H1 (cell line): Measurements from ENCODE around the gene GNAS. TPM values are rescaled to one million over a fixed set of nuclear protein-coding genes. Genes with fewer than 3 reads are reported as not detected.

Experiments
- CTCF ChIA-PET: fragments of 300-600 bp; sonication (Branson Sonifier 250); formaldehyde crosslinking; loops from one replicate; lab custom pipeline; 2021; ENCODE audit not compliant: partially characterized antibody; lab: Charles Lee
- POLR2A ChIA-PET: fragments of 300-600 bp; sonication (Branson Sonifier 250); formaldehyde crosslinking; loops from one replicate; lab custom pipeline; 2021; ENCODE audit warnings: inconsistent platforms; ENCODE audit not compliant: partially characterized antibody; lab: Charles Lee
- DNase-seq, 2 experiments: peaks; one replicate each; pipeline versions ENCODE4 v3.0.0 to v3.0.0-alpha.2; 2010 to 2022; ENCODE audit warnings: low spot score in 2 of 2, low read depth in 1 of 2, mixed read lengths in 1 of 2
- FAIRE-seq: peaks from 2 replicates; lab custom pipeline; 2011; peaks lifted over from hg19 to GRCh38; lab: Jason Lieb, UNC
- H2AFZ ChIP-seq: 2 replicates; pipeline ENCODE4 v1.8.1; 2012; ENCODE audit warnings: low read length, inconsistent platforms
- H2AK5ac ChIP-seq: 2 replicates; pipeline ENCODE4 v1.6.1; 2013; ENCODE audit warnings: low read depth, low read length
- H2BK120ac ChIP-seq: replicated peaks from 2 replicates; pipeline ENCODE3; 2013; ENCODE audit warnings: low read depth, low read length, inconsistent platforms
- H2BK12ac ChIP-seq: 2 replicates; pipeline ENCODE4 v1.6.1; 2013; ENCODE audit warnings: low read depth, low read length
- H2BK15ac ChIP-seq: 2 replicates; pipeline ENCODE4 v1.6.1; 2013; ENCODE audit warnings: low read length
- H2BK20ac ChIP-seq: 2 replicates; pipeline ENCODE4 v1.6.1; 2013; ENCODE audit warnings: low read length
- H2BK5ac ChIP-seq: 2 replicates; pipeline ENCODE4 v1.6.1; 2013; ENCODE audit warnings: low read depth, low read length
- H3K14ac ChIP-seq: 2 replicates; pipeline ENCODE4 v1.6.1; 2013; ENCODE audit warnings: inconsistent platforms; ENCODE audit not compliant: insufficient read length
- H3K18ac ChIP-seq: 2 replicates; pipeline ENCODE4 v1.6.1; 2013; ENCODE audit warnings: low read length; ENCODE audit errors: extremely low read depth
- H3K23ac ChIP-seq: 2 replicates; pipeline ENCODE4 v1.6.1; 2013; ENCODE audit warnings: inconsistent platforms; ENCODE audit not compliant: insufficient read length
- H3K23me2 ChIP-seq: 2 replicates; pipeline ENCODE4 v1.6.1; 2013; ENCODE audit warnings: low read depth, low read length
- H3K27ac ChIP-seq: 2 replicates; pipeline ENCODE4 v1.6.1; 2011; ENCODE audit warnings: low read depth, low read length, inconsistent platforms
- H3K27me3 ChIP-seq, 4 experiments: replicated peaks in 1 of 4; 1 replicate in 1 of 4; 2 replicates in 3 of 4; pipeline versions ENCODE4 v1.6.1 to v1.8.1; 2011 to 2013; ENCODE audit warnings: low read length in 3 of 4, mild to moderate bottlenecking in 3 of 4, inconsistent platforms in 2 of 4, mixed read lengths in 2 of 4, moderate library complexity in 1 of 4; ENCODE audit not compliant: control insufficient read depth in 3 of 4, insufficient read depth in 3 of 4; ENCODE audit errors: extremely low read depth in 1 of 4
- H3K36me3 ChIP-seq, 4 experiments: 2 replicates each; pipeline versions ENCODE4 v1.6.1 to v1.8.1; 2011 to 2013; ENCODE audit warnings: mild to moderate bottlenecking in 4 of 4, low read length in 3 of 4, moderate library complexity in 2 of 4, control low read depth in 1 of 4, inconsistent platforms in 1 of 4; ENCODE audit not compliant: insufficient read depth in 4 of 4, control insufficient read depth in 2 of 4
- H3K4ac ChIP-seq: replicated peaks from 2 replicates; pipeline ENCODE3; 2013; ENCODE audit warnings: low read length, low read depth, mixed read lengths, inconsistent platforms; ENCODE audit not compliant: insufficient read length
- H3K4me1 ChIP-seq, 4 experiments: replicated peaks in 1 of 4; 1 replicate in 1 of 4; 2 replicates in 3 of 4; pipeline versions ENCODE4 v1.6.1 to v1.8.1; 2011 to 2013; ENCODE audit warnings: low read length in 3 of 4, inconsistent platforms in 2 of 4, mixed read lengths in 1 of 4; ENCODE audit not compliant: insufficient read depth in 4 of 4, control insufficient read depth in 3 of 4
- H3K4me2 ChIP-seq, 2 experiments: 2 replicates each; pipeline versions ENCODE4 v1.6.1 to v1.8.1; 2011 to 2013; ENCODE audit warnings: low read depth in 2 of 2, low read length in 2 of 2, control low read depth in 1 of 2, inconsistent platforms in 1 of 2, mild to moderate bottlenecking in 1 of 2; ENCODE audit not compliant: insufficient read depth in 1 of 2
- H3K4me3 ChIP-seq, 4 experiments: fragments of 200-600, 300-600 bp in 1 of 4; sonication (generic), shearing (Covaris generic), sonication (Bioruptor Twin) in 1 of 4; 2 replicates each; pipeline versions ENCODE4 v1.5.1 to v1.8.1; 2011 to 2016; ENCODE audit warnings: low read length in 4 of 4, low read depth in 3 of 4, control low read depth in 2 of 4, inconsistent platforms in 2 of 4, mild to moderate bottlenecking in 2 of 4, mixed read lengths in 1 of 4, moderate library complexity in 1 of 4; ENCODE audit not compliant: insufficient read depth in 2 of 4; ENCODE audit errors: extremely low read depth in 1 of 4
- H3K56ac ChIP-seq: replicated peaks from 2 replicates; pipeline ENCODE3; 2013; ENCODE audit warnings: low read depth, mild to moderate bottlenecking, mixed read lengths, low read length, inconsistent platforms; ENCODE audit not compliant: insufficient read length
- H3K79me1 ChIP-seq: 2 replicates; pipeline ENCODE4 v1.6.1; 2013; ENCODE audit warnings: low read depth, low read length, control low read depth
- H3K79me2 ChIP-seq, 2 experiments: 2 replicates each; pipeline versions ENCODE4 v1.6.1 to v1.8.1; 2012 to 2013; ENCODE audit warnings: low read length in 2 of 2, mild to moderate bottlenecking in 2 of 2, inconsistent platforms in 1 of 2; ENCODE audit not compliant: insufficient read depth in 2 of 2, control insufficient read depth in 1 of 2
- H3K9ac ChIP-seq, 4 experiments: replicated peaks in 1 of 4; 1 replicate in 1 of 4; 2 replicates in 3 of 4; pipeline versions ENCODE4 v1.6.1 to v1.8.1; 2011 to 2013; ENCODE audit warnings: low read depth in 3 of 4, low read length in 3 of 4, control low read depth in 2 of 4, mild to moderate bottlenecking in 2 of 4, moderate library complexity in 2 of 4, inconsistent platforms in 1 of 4; ENCODE audit errors: extremely low read depth in 1 of 4
- H3K9me3 ChIP-seq, 2 experiments: 2 replicates each; pipeline versions ENCODE4 v1.6.1 to v1.8.1; 2012 to 2013; ENCODE audit warnings: mild to moderate bottlenecking in 2 of 2, moderate library complexity in 2 of 2, control low read depth in 1 of 2, inconsistent platforms in 1 of 2, low read depth in 1 of 2, low read length in 1 of 2, mixed read lengths in 1 of 2; ENCODE audit not compliant: insufficient read depth in 2 of 2
- H4K20me1 ChIP-seq, 2 experiments: replicated peaks in 1 of 2; 2 replicates each; pipeline versions ENCODE3 to v1.8.1; 2011 to 2013; ENCODE audit warnings: inconsistent platforms in 2 of 2, low read length in 2 of 2, mild to moderate bottlenecking in 1 of 2; ENCODE audit not compliant: insufficient read depth in 2 of 2, control insufficient read depth in 1 of 2
- H4K5ac ChIP-seq: 2 replicates; pipeline ENCODE4 v1.6.1; 2013; ENCODE audit warnings: low read length, low read depth, mixed read lengths, inconsistent platforms; ENCODE audit not compliant: insufficient read length
- H4K8ac ChIP-seq: 2 replicates; pipeline ENCODE4 v1.8.0; 2013; ENCODE audit warnings: mild to moderate bottlenecking, moderate library complexity, low read length, inconsistent platforms; ENCODE audit not compliant: insufficient read depth; ENCODE audit errors: extremely low read depth
- H4K91ac ChIP-seq: replicated peaks from 2 replicates; pipeline ENCODE3; 2013; ENCODE audit warnings: low read length, mixed read lengths, inconsistent platforms; ENCODE audit not compliant: insufficient read length
- BCL11A ChIP-seq, 2 experiments: IDR thresholded peaks; one replicate each; pipeline ENCODE4 v1.6.1; 2011; ENCODE audit warnings: low read depth in 2 of 2, low read length in 2 of 2, mild to moderate bottlenecking in 2 of 2
- CHD2 ChIP-seq: IDR thresholded peaks from 2 replicates; pipeline ENCODE4 v1.6.1; 2012; ENCODE audit warnings: low read length, improper control_type of control experiment
- EGR1 ChIP-seq: IDR thresholded peaks from 2 replicates; pipeline ENCODE4 v1.6.1; 2011; ENCODE audit warnings: low read depth, low read length, borderline replicate concordance
- EP300 ChIP-seq, 2 experiments: IDR thresholded peaks; 1 replicate in 1 of 2; 2 replicates in 1 of 2; pipeline ENCODE4 v1.6.1; 2011 to 2012; ENCODE audit warnings: low read depth in 2 of 2, low read length in 2 of 2, mild to moderate bottlenecking in 2 of 2, borderline replicate concordance in 1 of 2, inconsistent platforms in 1 of 2, moderate library complexity in 1 of 2
- NANOG ChIP-seq: IDR thresholded peaks from 2 replicates; pipeline ENCODE4 v1.6.1; 2011; ENCODE audit warnings: low read length, low read depth, mild to moderate bottlenecking, inconsistent platforms; ENCODE audit not compliant: insufficient read depth, poor library complexity, severe bottlenecking
- NRF1 ChIP-seq: IDR thresholded peaks from 2 replicates; pipeline ENCODE4 v1.6.1; 2011; ENCODE audit warnings: mild to moderate bottlenecking, low read depth, low read length, improper control_type of control experiment
- RAD21 ChIP-seq, 2 experiments: IDR thresholded peaks in 1 of 2; conservative IDR thresholded peaks in 1 of 2; 2 replicates each; pipeline ENCODE4 v1.6.1; 2011; ENCODE audit warnings: low read depth in 2 of 2, low read length in 2 of 2, improper control_type of control experiment in 1 of 2, inconsistent platforms in 1 of 2, mild to moderate bottlenecking in 1 of 2, moderate library complexity in 1 of 2
- RBBP5 ChIP-seq: IDR thresholded peaks from 2 replicates; pipeline ENCODE4 v1.7.1; 2012; ENCODE audit warnings: low read depth, mild to moderate bottlenecking, inconsistent platforms, low read length, moderate library complexity, borderline replicate concordance
- RNF2 ChIP-seq: fragments of 200-900, 300-1000 bp; sonication (generic); IDR thresholded peaks from 2 replicates; pipeline ENCODE4 v1.7.1; 2016; ENCODE audit warnings: borderline replicate concordance, low read depth, mild to moderate bottlenecking, antibody characterized with exemption, low read length; ENCODE audit not compliant: poor library complexity, severe bottlenecking; ENCODE audit errors: missing control alignments
- TCF12 ChIP-seq: IDR thresholded peaks from 2 replicates; pipeline ENCODE4 v1.6.1; 2011; ENCODE audit warnings: low read depth, mild to moderate bottlenecking, low read length
- WGBS, 2 experiments: shearing (Covaris generic) in 1 of 2; methylation state at CpG; one replicate each; pipeline versions ENCODE4 v1.1.6 to v1.1.7; 2013 to 2015; ENCODE audit warnings: low lambda C conversion rate in 2 of 2, mixed read lengths in 2 of 2, inconsistent platforms in 1 of 2, low coverage in 1 of 2, missing lambda C conversion rate in 1 of 2; ENCODE audit not compliant: insufficient replicate concordance in 2 of 2, insufficient coverage in 1 of 2, insufficient read length in 1 of 2; ENCODE audit errors: extremely low coverage in 1 of 2, missing lambda C conversion rate in 1 of 2; 5-methylcytosine and 5-hydroxymethylcytosine counted together
- polyA plus RNA-seq, 7 experiments: library from polyadenylated mRNA; depleted of rRNA in 3 of 7; stranded (reverse) in 5 of 7; unstranded in 2 of 7; fragments of >200 nt in 5 of 7; fragments of 200-250 nt in 2 of 7; gene quantifications; 1 replicate in 5 of 7; 2 replicates in 1 of 7; 4 replicates in 1 of 7; pipeline versions ENCODE4 v1.2.1 to v1.2.3, GENCODE V29; 2011 to 2013; ENCODE audit warnings: missing spikeins in 2 of 7, mixed read lengths in 2 of 7
- total RNA-seq: library from RNA; stranded (reverse); fragmentation: NEBNext Ultra II Directional; extraction: Animal tissue kit (Norgen Biotek cat#: 25700); gene quantifications from 2 replicates; pipeline ENCODE4 v1.2.1, GENCODE V29; 2021

GNAS gene
- total and polyA plus RNA-seq, 2 of the 8 experiments (the other 6 are each of a cell fraction or from before 2014, with no cell fraction given): 989 to 1,613 TPM

DNA sequence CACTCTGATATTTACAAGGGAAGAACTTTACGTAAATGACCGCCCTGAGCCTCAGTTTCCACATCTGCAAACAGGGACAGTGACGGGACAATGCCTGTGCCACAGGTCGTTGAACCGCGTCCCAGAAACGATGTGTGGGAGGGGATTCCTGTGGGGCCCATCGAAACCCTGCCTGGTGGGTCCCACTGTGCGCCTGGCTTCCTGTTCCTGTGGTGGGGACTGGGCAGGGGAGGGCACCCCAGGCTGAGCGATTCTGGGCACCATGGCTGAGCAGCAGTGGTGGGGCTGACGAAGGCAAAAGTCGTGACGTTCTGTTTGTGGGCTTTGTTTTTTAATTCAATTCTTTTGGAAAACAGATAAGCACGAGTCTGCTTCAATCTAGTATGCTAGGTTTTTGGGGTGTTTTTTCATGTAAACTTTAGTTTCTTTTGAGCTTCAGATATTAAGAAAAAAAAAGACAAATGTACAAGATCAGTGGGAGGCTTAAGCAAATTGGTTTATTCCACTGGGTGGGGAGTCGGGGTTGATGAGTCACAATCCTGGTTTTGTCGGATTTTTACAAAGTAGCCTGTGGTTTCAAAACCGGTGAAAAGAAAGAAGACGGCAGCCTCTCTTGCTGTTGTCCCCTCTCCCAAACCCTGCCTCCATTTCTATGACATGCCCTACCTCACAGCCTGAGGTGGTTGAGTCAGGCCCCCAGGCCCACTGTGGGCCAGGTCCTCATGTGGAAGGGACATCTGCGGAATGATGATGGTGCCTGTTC, 42.2 kb upstream of the GNAS start:
- no peaks in the 10 kb centered on the region for H3K79me2 ChIP-seq
- ChIA-PET CTCF (interaction anchor here (1.2 to 1.4 kb wide), 3 partner anchors 10 to 159 kb away, joined by 3 read pairs; partner anchors contain the start of gene STX16), POLR2A (interaction anchor here (1.1 to 9.9 kb wide), 2 partner anchors 14 to 31 kb away, joined by 3 to 119 read pairs; no protein-coding TSS in a partner anchor)
- no peak overlapping the region for H2BK5ac ChIP-seq
- no peaks in the 10 kb centered on the region; a peak in 1 of 8 replicates for H3K36me3 ChIP-seq
- H4K91ac ChIP-seq: no peak overlapping the region
- no peak for FAIRE-seq
- H2BK15ac ChIP-seq: 0 out of 2 replicates have a peak overlapping the region, but pooled peaks have one; percentile 16
- H2BK120ac ChIP-seq: no peak overlapping the region
- no peaks in the 10 kb centered on the region; a peak in 1 of 7 replicates for H3K4me1 ChIP-seq
- no peaks in the 10 kb centered on the region for H3K79me1 ChIP-seq
- 93% methylated on average over 18 of the region's 19 CpGs; no CpG with 5 or more reads in 1 of the 2 experiments for WGBS, 2 experiments
- no peak overlapping the region for H3K56ac ChIP-seq
- no peak overlapping the region for H3K4ac ChIP-seq
- no peak overlapping the region for H3K9ac ChIP-seq
- H3K14ac ChIP-seq: no peak overlapping the region
- peaks cover 0 to 4% of the 10 kb centered on the region in 2 experiments for H4K20me1 ChIP-seq
- no peak overlapping the region for H3K4me2 ChIP-seq
- DNase-seq: no peak
- H2AK5ac ChIP-seq: peak overlapping the region; percentile 71
- H2BK12ac ChIP-seq: peak overlapping the region; percentile 60; the same call in 1 of the 2 replicates
- H3K27me3 ChIP-seq: no peaks in the 10 kb centered on the region
- H4K8ac ChIP-seq: no peak overlapping the region; the same call in 1 of the 2 replicates
- no peak overlapping the region for H3K4me3 ChIP-seq
- no peak overlapping the region for H3K18ac ChIP-seq
- no peak overlapping the region for H4K5ac ChIP-seq
- no peak overlapping the region for H2AFZ ChIP-seq
- H3K23me2 ChIP-seq: no peaks in the 10 kb centered on the region
- no peak overlapping the region for H3K23ac ChIP-seq
- no peak overlapping the region for H3K27ac ChIP-seq
- no peaks in the 10 kb centered on the region for H3K9me3 ChIP-seq
- H2BK20ac ChIP-seq: 0 out of 2 replicates have a peak overlapping the region, but pooled peaks have one; percentile 80
- TF ChIP-seq RNF2 (no peak), CHD2 (no peak), NANOG (no peak), TCF12 (no peak), RBBP5 (no peak), RAD21 (IDR thresholded peaks at IDR 0.05 in 1 of 2, conservative IDR thresholded peaks at IDR 0.05 in 1 of 2; ENCODE audit: low read depth in 2 of 2, low read length in 2 of 2) (no peak), EGR1 (no peak), BCL11A (IDR thresholded peaks at IDR 0.05; ENCODE audit: low read depth in 2 of 2, low read length in 2 of 2) (no peak), EP300 (IDR thresholded peaks at IDR 0.05; ENCODE audit: borderline replicate concordance in 1 of 2, low read depth in 2 of 2, low read length in 2 of 2) (no peak), NRF1 (no peak)
